Mammary epithelial cell (primary cell): ENCODE measurements around the gene SVBP.

ENCODE experiments used
- EZH2 ChIP-seq: IDR thresholded peaks from 2 replicates; pipeline ENCODE4 v1.6.1; 2012; ENCODE audit warnings: low read length, inconsistent platforms, borderline replicate concordance
- TF ChIP-seq, protein P1 (sequence below), 2 donors: IDR thresholded peaks in 1 of 2; conservative IDR thresholded peaks in 1 of 2; 2 replicates each; pipeline ENCODE4 v1.5.1; 2011 to 2012; ENCODE audit warnings: inconsistent platforms in 2 of 2, low read length in 2 of 2, mild to moderate bottlenecking in 2 of 2, control low read depth in 1 of 2, low read depth in 1 of 2; ENCODE audit not compliant: insufficient read depth in 1 of 2; ENCODE audit errors: extremely low read depth in 1 of 2

GRCh38 chr1:42815941-42816584 lies 1.1 kb downstream of the SVBP start:
- TF ChIP-seq, protein P1, sequence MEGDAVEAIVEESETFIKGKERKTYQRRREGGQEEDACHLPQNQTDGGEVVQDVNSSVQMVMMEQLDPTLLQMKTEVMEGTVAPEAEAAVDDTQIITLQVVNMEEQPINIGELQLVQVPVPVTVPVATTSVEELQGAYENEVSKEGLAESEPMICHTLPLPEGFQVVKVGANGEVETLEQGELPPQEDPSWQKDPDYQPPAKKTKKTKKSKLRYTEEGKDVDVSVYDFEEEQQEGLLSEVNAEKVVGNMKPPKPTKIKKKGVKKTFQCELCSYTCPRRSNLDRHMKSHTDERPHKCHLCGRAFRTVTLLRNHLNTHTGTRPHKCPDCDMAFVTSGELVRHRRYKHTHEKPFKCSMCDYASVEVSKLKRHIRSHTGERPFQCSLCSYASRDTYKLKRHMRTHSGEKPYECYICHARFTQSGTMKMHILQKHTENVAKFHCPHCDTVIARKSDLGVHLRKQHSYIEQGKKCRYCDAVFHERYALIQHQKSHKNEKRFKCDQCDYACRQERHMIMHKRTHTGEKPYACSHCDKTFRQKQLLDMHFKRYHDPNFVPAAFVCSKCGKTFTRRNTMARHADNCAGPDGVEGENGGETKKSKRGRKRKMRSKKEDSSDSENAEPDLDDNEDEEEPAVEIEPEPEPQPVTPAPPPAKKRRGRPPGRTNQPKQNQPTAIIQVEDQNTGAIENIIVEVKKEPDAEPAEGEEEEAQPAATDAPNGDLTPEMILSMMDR (conservative IDR thresholded peaks at IDR 0.05 in 1 of 2, IDR thresholded peaks at IDR 0.05 in 1 of 2; ENCODE audit: extremely low read depth in 1 of 2, insufficient read depth in 1 of 2, low read depth in 1 of 2, low read length in 2 of 2) = no peak
- no peak for TF ChIP-seq EZH2
